IMR-90 (cell line): ENCODE results near the gene FAM204A. TPM values are rescaled to one million over a fixed set of nuclear protein-coding genes. Genes with fewer than 3 reads are reported as not detected.

Experiments used
- ATAC-seq: fragments of 200-7000 bp; cut with Tn5 transposase; 2 replicates; pipeline ENCODE4 v1.9.1; 2020; ENCODE audit warnings: low read depth, mild to moderate bottlenecking, moderate library complexity
- BruUV-seq: library from RNA; stranded (reverse); fragments of 400-500 nt; replicated peaks from 2 replicates; lab custom pipeline; 2021; lab: Mats Ljungman, UMichigan
- CTCF ChIA-PET: fragments of 300-600 bp; formaldehyde crosslinking; extraction: SDS; loops from one replicate; lab custom pipeline; 2021; ENCODE audit warnings: antibody characterized with exemption; lab: Yijun Ruan, JAX
- POLR2A ChIA-PET: fragments of 300-600 bp; sonication (Branson Sonifier 250); formaldehyde crosslinking; loops from one replicate; lab custom pipeline; 2022; ENCODE audit warnings: antibody characterized with exemption; ENCODE audit not compliant: unreplicated experiment; lab: Charles Lee
- DNase-seq: peaks from one replicate; pipeline ENCODE4 v3.0.0; 2013
- H2AFZ ChIP-seq: replicated peaks from 2 replicates; pipeline ENCODE3; 2013; ENCODE audit warnings: low read length, mild to moderate bottlenecking; ENCODE audit not compliant: poor library complexity
- H2AK5ac ChIP-seq: 2 replicates; pipeline ENCODE4 v1.6.1; 2013; ENCODE audit warnings: low read depth, low read length, inconsistent platforms
- H2AK9ac ChIP-seq: replicated peaks from 2 replicates; pipeline ENCODE3; 2013; ENCODE audit warnings: mild to moderate bottlenecking, low read depth, low read length, moderate library complexity; ENCODE audit not compliant: poor library complexity
- H2BK120ac ChIP-seq: 2 replicates; pipeline ENCODE4 v1.6.1; 2013; ENCODE audit warnings: low read depth, low read length, inconsistent platforms
- H2BK15ac ChIP-seq: 3 replicates; pipeline ENCODE4 v1.6.1; 2013; ENCODE audit warnings: low read depth, low read length, inconsistent platforms
- H2BK20ac ChIP-seq: 2 replicates; pipeline ENCODE4 v1.6.1; 2013; ENCODE audit warnings: low read depth, mild to moderate bottlenecking, inconsistent platforms, low read length, moderate library complexity
- H2BK5ac ChIP-seq: 2 replicates; pipeline ENCODE4 v1.6.1; 2013; ENCODE audit warnings: mild to moderate bottlenecking, low read depth, low read length, inconsistent platforms; ENCODE audit not compliant: poor library complexity, severe bottlenecking
- H3K14ac ChIP-seq: replicated peaks from 2 replicates; pipeline ENCODE4 v1.6.1; 2013; ENCODE audit warnings: low read depth, low read length, inconsistent platforms
- H3K18ac ChIP-seq: 2 replicates; pipeline ENCODE4 v1.6.1; 2013; ENCODE audit warnings: low read depth, low read length, control low read depth
- H3K23ac ChIP-seq: 2 replicates; pipeline ENCODE4 v1.6.1; 2013; ENCODE audit warnings: low read depth, low read length, inconsistent platforms
- H3K27ac ChIP-seq: 2 replicates; pipeline ENCODE4 v1.5.1; 2013; ENCODE audit warnings: mild to moderate bottlenecking, control low read depth, low read length; ENCODE audit not compliant: insufficient read depth
- H3K27me3 ChIP-seq: 2 replicates; pipeline ENCODE4 v1.6.1; 2013; ENCODE audit warnings: low read length; ENCODE audit not compliant: control insufficient read depth, insufficient read depth
- H3K36me3 ChIP-seq: 2 replicates; pipeline ENCODE4 v1.6.1; 2013; ENCODE audit warnings: low read length, mixed read lengths; ENCODE audit not compliant: control insufficient read depth, insufficient read depth
- H3K4ac ChIP-seq: 2 replicates; pipeline ENCODE4 v1.6.1; 2013; ENCODE audit warnings: low read depth, low read length, inconsistent platforms
- H3K4me1 ChIP-seq: 2 replicates; pipeline ENCODE4 v1.6.1; 2013; ENCODE audit warnings: low read length, mixed read lengths; ENCODE audit not compliant: control insufficient read depth, insufficient read depth
- H3K4me2 ChIP-seq: 2 replicates; pipeline ENCODE4 v1.6.1; 2013; ENCODE audit warnings: low read depth, mild to moderate bottlenecking, control low read depth, low read length, moderate library complexity
- H3K4me3 ChIP-seq: 2 replicates; pipeline ENCODE4 v1.5.1; 2013; ENCODE audit warnings: low read depth, mild to moderate bottlenecking, control low read depth, low read length, moderate library complexity; ENCODE audit not compliant: insufficient read depth
- H3K56ac ChIP-seq: 2 replicates; pipeline ENCODE4 v1.6.1; 2013; ENCODE audit warnings: low read length, inconsistent platforms; ENCODE audit not compliant: insufficient read depth; ENCODE audit errors: extremely low read depth
- H3K79me1 ChIP-seq, 2 experiments: 2 replicates each; pipeline ENCODE4 v1.6.1; 2013; ENCODE audit warnings: low read length in 2 of 2, inconsistent platforms in 1 of 2, low read depth in 1 of 2
- H3K9ac ChIP-seq: 2 replicates; pipeline ENCODE4 v1.6.1; 2013; ENCODE audit warnings: low read depth, low read length, control low read depth
- H3K9me1 ChIP-seq: 2 replicates; pipeline ENCODE4 v1.6.1; 2013; ENCODE audit warnings: low read length, inconsistent platforms; ENCODE audit not compliant: insufficient read depth
- H3K9me3 ChIP-seq: 2 replicates; pipeline ENCODE4 v1.6.1; 2013; ENCODE audit warnings: low read length; ENCODE audit not compliant: control insufficient read depth, insufficient read depth
- H4K20me1 ChIP-seq: 2 replicates; pipeline ENCODE4 v1.6.1; 2013; ENCODE audit warnings: low read length, inconsistent platforms; ENCODE audit not compliant: insufficient read depth
- H4K5ac ChIP-seq: 2 replicates; pipeline ENCODE4 v1.6.1; 2013; ENCODE audit warnings: mild to moderate bottlenecking, low read depth, low read length, control low read depth
- H4K8ac ChIP-seq, 2 experiments: 2 replicates each; pipeline ENCODE4 v1.6.1; 2013; ENCODE audit warnings: low read depth in 2 of 2, low read length in 2 of 2, control low read depth in 1 of 2, inconsistent platforms in 1 of 2
- H4K91ac ChIP-seq: 2 replicates; pipeline ENCODE4 v1.6.1; 2013; ENCODE audit warnings: low read depth, low read length, inconsistent platforms; ENCODE audit not compliant: insufficient read depth
- BHLHE40 ChIP-seq: fragments of 150-350 bp; IDR thresholded peaks from 2 replicates; pipeline ENCODE4 v1.6.1; 2016; ENCODE audit warnings: mild to moderate bottlenecking, low read depth, low read length
- CEBPB ChIP-seq: IDR thresholded peaks from 2 replicates; pipeline ENCODE4 v1.6.1; 2012; ENCODE audit warnings: low read depth, low read length, improper control_type of control experiment
- CHD1 ChIP-seq: IDR thresholded peaks from 2 replicates; pipeline ENCODE4 v1.6.1; 2012; ENCODE audit warnings: low read depth, low read length, improper control_type of control experiment
- CTCF ChIP-seq: conservative IDR thresholded peaks from 2 replicates; pipeline ENCODE4 v1.5.1; 2012; ENCODE audit warnings: mild to moderate bottlenecking, low read depth, low read length, improper control_type of control experiment
- FOS ChIP-seq: fragments of 150-350 bp; IDR thresholded peaks from 2 replicates; pipeline ENCODE4 v1.6.1; 2016; ENCODE audit warnings: low read depth, low read length
- MAFK ChIP-seq: IDR thresholded peaks from 2 replicates; pipeline ENCODE4 v1.6.1; 2012; ENCODE audit warnings: low read depth, low read length, improper control_type of control experiment
- MAZ ChIP-seq: IDR thresholded peaks from 2 replicates; pipeline ENCODE4 v1.6.1; 2012; ENCODE audit warnings: low read depth, mild to moderate bottlenecking, low read length, improper control_type of control experiment, moderate library complexity, borderline replicate concordance
- MXI1 ChIP-seq: IDR thresholded peaks from 2 replicates; pipeline ENCODE4 v1.6.1; 2012; ENCODE audit warnings: low read depth, mild to moderate bottlenecking, low read length, moderate library complexity, borderline replicate concordance
- NFE2L2 ChIP-seq: fragments of 150-350 bp; IDR thresholded peaks from 2 replicates; pipeline ENCODE4 v1.6.1; 2016; ENCODE audit warnings: low read depth, mild to moderate bottlenecking, low read length
- POLR2A ChIP-seq: IDR thresholded peaks from 2 replicates; pipeline ENCODE4 v1.6.1; 2012; ENCODE audit warnings: mild to moderate bottlenecking, low read depth, low read length
- RAD21 ChIP-seq: IDR thresholded peaks from 2 replicates; pipeline ENCODE4 v1.6.1; 2012; ENCODE audit warnings: low read length, improper control_type of control experiment
- RCOR1 ChIP-seq: IDR thresholded peaks from 2 replicates; pipeline ENCODE4 v1.6.1; 2012; ENCODE audit warnings: mild to moderate bottlenecking, low read length, improper control_type of control experiment; ENCODE audit not compliant: insufficient replicate concordance
- RFX5 ChIP-seq: IDR thresholded peaks from 2 replicates; pipeline ENCODE4 v1.8.0; 2012; ENCODE audit warnings: low read depth, mild to moderate bottlenecking, low read length, moderate library complexity
- SMC3 ChIP-seq: fragments of 150-350 bp; IDR thresholded peaks from 2 replicates; pipeline ENCODE4 v1.6.1; 2016; ENCODE audit warnings: low read depth, mild to moderate bottlenecking, antibody characterized with exemption, low read length, moderate library complexity
- WGBS, 2 experiments: methylation state at CpG; one replicate each; pipeline versions ENCODE4 v1.1.5 to v1.1.7; 2013; ENCODE audit warnings: missing lambda C conversion rate in 2 of 2; ENCODE audit not compliant: insufficient read length in 1 of 2; ENCODE audit errors: extremely low coverage in 2 of 2; 5-methylcytosine and 5-hydroxymethylcytosine counted together
- dilution Hi-C: fragments of 300-500 bp; cut with HindIII; formaldehyde crosslinking; loops from one replicate; pipeline ENCODE4 v1.14.3; 2018; ENCODE audit warnings: low sequenced_read_pairs; ENCODE audit not compliant: unreplicated experiment
- in situ Hi-C: fragments of 300-500 bp; cut with MboI; formaldehyde crosslinking; loops from 3 replicates; pipeline ENCODE4 v1.14.3; 2019; ENCODE audit warnings: low sequenced_read_pairs, inconsistent platforms, mixed read lengths
- intact Hi-C: fragments of 100-400 bp; cut with micrococcal nuclease; formaldehyde crosslinking; loops from 2 replicates; pipeline ENCODE4 v1.10.0; 2022
- polyA plus RNA-seq, 3 experiments: library from polyadenylated mRNA; depleted of rRNA; stranded (reverse); fragments of >200 nt; gene quantifications; 2 replicates each; pipeline ENCODE4 v1.2.3, GENCODE V29; 2012; ENCODE audit warnings: low replicate concordance in 1 of 3
- total RNA-seq: library from RNA; depleted of rRNA; stranded (reverse); fragments of >200 nt; gene quantifications from 2 replicates; pipeline ENCODE4 v1.2.3, GENCODE V29; 2012
- TF ChIP-seq, protein P1 (sequence below): fragments of 150-350 bp; IDR thresholded peaks from 2 replicates; pipeline ENCODE4 v1.6.1; 2016; ENCODE audit warnings: low read depth, mild to moderate bottlenecking, low read length, moderate library complexity, borderline replicate concordance
- TF ChIP-seq, protein P2 (sequence below): fragments of 150-350 bp; IDR thresholded peaks from 2 replicates; pipeline ENCODE4 v1.6.1; 2017; ENCODE audit warnings: mild to moderate bottlenecking, antibody characterized with exemption, low read length, low read depth

Gene FAM204A
- total and polyA plus RNA-seq, 2 of the 4 experiments (the other 2 are of a cell fraction): 23.6 to 54.3 TPM

- Histone ChIP-seq H2BK15ac (no peak overlapping the region), H3K9me1 (no peaks in the 10 kb centered on the region), H4K91ac (no peak overlapping the region), H4K5ac (no peak overlapping the region), H3K79me1 (no peaks in the 10 kb centered on the region), H4K8ac (no peak overlapping the region), H2BK120ac (no peak overlapping the region), H2AK9ac (no peak overlapping the region), H3K14ac (no peak overlapping the region), H3K56ac (no peak overlapping the region), H3K18ac (no peak overlapping the region), H4K20me1 (no peaks in the 10 kb centered on the region), H2BK20ac (no peak overlapping the region), H3K4me3 (no peak overlapping the region), H3K9ac (no peak overlapping the region), H2BK5ac (no peak overlapping the region), H2AFZ (no peak overlapping the region), H3K27me3 (0 out of 2 replicates have a peak, but pooled peaks cover 2% of the 10 kb centered on the region), H3K23ac (no peak overlapping the region), H3K27ac (no peak overlapping the region), H3K4me1 (no peaks in the 10 kb centered on the region), H2AK5ac (no peak overlapping the region), H3K4ac (no peak overlapping the region), H3K36me3 (no peaks in the 10 kb centered on the region), H3K4me2 (no peak overlapping the region), H3K9me3 (no peaks in the 10 kb centered on the region)
- ChIA-PET CTCF (interaction anchor here (0.6 to 0.7 kb wide), 2 partner anchors 77 to 720 kb away, joined by 3 to 5 read pairs; no protein-coding TSS in a partner anchor), POLR2A (no interaction called here)
- BruUV-seq: no TSS peak
- intact Hi-C loops: no loop called here
- in situ Hi-C loops: no loop called here
- dilution Hi-C loops: no loop called here
- ATAC-seq (no peak), DNase-seq (no peak)
- no CpG with 5 or more reads among the region's 3 CpGs for WGBS, 2 experiments
- TF ChIP-seq MAZ (no peak), BHLHE40 (no peak), FOS (no peak), CHD1 (no peak), POLR2A (no peak), CEBPB (no peak), SMC3 (no peak), RAD21 (no peak), MAFK (no peak), CTCF (no peak), NFE2L2 (no peak), RCOR1 (no peak), RFX5 (no peak), MXI1 (no peak)
- TF ChIP-seq, protein P1, sequence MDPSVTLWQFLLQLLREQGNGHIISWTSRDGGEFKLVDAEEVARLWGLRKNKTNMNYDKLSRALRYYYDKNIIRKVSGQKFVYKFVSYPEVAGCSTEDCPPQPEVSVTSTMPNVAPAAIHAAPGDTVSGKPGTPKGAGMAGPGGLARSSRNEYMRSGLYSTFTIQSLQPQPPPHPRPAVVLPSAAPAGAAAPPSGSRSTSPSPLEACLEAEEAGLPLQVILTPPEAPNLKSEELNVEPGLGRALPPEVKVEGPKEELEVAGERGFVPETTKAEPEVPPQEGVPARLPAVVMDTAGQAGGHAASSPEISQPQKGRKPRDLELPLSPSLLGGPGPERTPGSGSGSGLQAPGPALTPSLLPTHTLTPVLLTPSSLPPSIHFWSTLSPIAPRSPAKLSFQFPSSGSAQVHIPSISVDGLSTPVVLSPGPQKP: no peak
- TF ChIP-seq, protein P2, sequence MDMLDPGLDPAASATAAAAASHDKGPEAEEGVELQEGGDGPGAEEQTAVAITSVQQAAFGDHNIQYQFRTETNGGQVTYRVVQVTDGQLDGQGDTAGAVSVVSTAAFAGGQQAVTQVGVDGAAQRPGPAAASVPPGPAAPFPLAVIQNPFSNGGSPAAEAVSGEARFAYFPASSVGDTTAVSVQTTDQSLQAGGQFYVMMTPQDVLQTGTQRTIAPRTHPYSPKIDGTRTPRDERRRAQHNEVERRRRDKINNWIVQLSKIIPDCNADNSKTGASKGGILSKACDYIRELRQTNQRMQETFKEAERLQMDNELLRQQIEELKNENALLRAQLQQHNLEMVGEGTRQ: no peak
These were observed 83.8 kb downstream of the FAM204A start for GRCh38 chr10:118258285-118258684.
